Liver (tissue), 3 donors: ENCODE results near the gene ABCC9.
"Not testable (repeated sequence)": the region's sequence is repeated elsewhere in the genome, so short reads cannot be mapped to it uniquely, and the experiment has no call there.

Source experiments
- CTCF ChIP-seq: fragments of 150-350 bp; IDR thresholded peaks from 2 replicates; pipeline ENCODE4 v1.5.1; 2017; ENCODE audit warnings: improper control_type of control experiment, low read depth, low read length; ENCODE audit not compliant: missing input control
- GABPA ChIP-seq, 2 donors: IDR thresholded peaks in 1 of 2; conservative IDR thresholded peaks in 1 of 2; 2 replicates each; pipeline ENCODE4 v1.6.1; 2016; ENCODE audit warnings: antibody characterized with exemption in 2 of 2, mild to moderate bottlenecking in 1 of 2, moderate library complexity in 1 of 2
- MAX ChIP-seq: IDR thresholded peaks from 2 replicates; pipeline ENCODE4 v1.6.1; 2016; ENCODE audit warnings: antibody characterized with exemption
- REST ChIP-seq: IDR thresholded peaks from 2 replicates; pipeline ENCODE4 v1.6.1; 2016; ENCODE audit warnings: antibody characterized with exemption, mild to moderate bottlenecking
- RXRA ChIP-seq, 2 donors: IDR thresholded peaks; 2 replicates each; pipeline ENCODE4 v1.6.1; 2017 to 2018; ENCODE audit warnings: antibody characterized with exemption in 2 of 2, mild to moderate bottlenecking in 1 of 2
- SP1 ChIP-seq: IDR thresholded peaks from 2 replicates; pipeline ENCODE4 v1.6.1; 2018; ENCODE audit warnings: antibody characterized with exemption, mild to moderate bottlenecking
- TAF1 ChIP-seq: conservative IDR thresholded peaks from 2 replicates; pipeline ENCODE4 v1.6.1; 2016; ENCODE audit warnings: antibody characterized with exemption, mild to moderate bottlenecking
- YY1 ChIP-seq: IDR thresholded peaks from 2 replicates; pipeline ENCODE4 v1.6.1; 2016; ENCODE audit warnings: antibody characterized with exemption, mild to moderate bottlenecking
- ZBTB33 ChIP-seq: IDR thresholded peaks from 2 replicates; pipeline ENCODE4 v1.6.1; 2016; ENCODE audit warnings: antibody characterized with exemption
- donor health status: healthy.
- donor health status: healthy.

- TF ChIP-seq MAX; RXRA (IDR thresholded peaks at IDR 0.05); YY1; CTCF; ZBTB33; SP1; REST; TAF1; GABPA (IDR thresholded peaks at IDR 0.05 in 1 of 2, conservative IDR thresholded peaks at IDR 0.05 in 1 of 2): not testable (repeated sequence)
Measured at GRCh38 chr12:21899532-21899931, 41.7 kb downstream of the ABCC9 start.
